HG02981 (cell line): ENCODE data around the gene OXNAD1.

Source experiments
- ATAC-seq: cut with Tn5 transposase; IDR thresholded peaks from one replicate; pipeline ENCODE4 v1.9.1; 2021; ENCODE audit warnings: mild to moderate bottlenecking, moderate library complexity; ENCODE audit not compliant: unreplicated experiment

OXNAD1 gene

GRCh38 chr3:16264708-16265454 lies at the start of gene OXNAD1, which contains the start of gene DPH3:
TSS of gene OXNAD1 (plus strand) at chr3:16265212. CDS start at chr3:16270953, 5,741 bp downstream.
TSS of gene DPH3 (minus strand) at chr3:16264943. CDS start at chr3:16264876, 67 bp downstream.
- peak; percentile 99 for ATAC-seq

- ATAC-seq: no peak
These were observed 48.6 kb upstream of the OXNAD1 start for GRCh38 chr3:16216373-16216935.

- no peak for ATAC-seq
These were observed 45.2 kb upstream of the OXNAD1 start for GRCh38 chr3:16219777-16220176.

- ATAC-seq: no peak
These were observed 43.0 kb upstream of the OXNAD1 start for GRCh38 chr3:16221990-16222389.

DNA sequence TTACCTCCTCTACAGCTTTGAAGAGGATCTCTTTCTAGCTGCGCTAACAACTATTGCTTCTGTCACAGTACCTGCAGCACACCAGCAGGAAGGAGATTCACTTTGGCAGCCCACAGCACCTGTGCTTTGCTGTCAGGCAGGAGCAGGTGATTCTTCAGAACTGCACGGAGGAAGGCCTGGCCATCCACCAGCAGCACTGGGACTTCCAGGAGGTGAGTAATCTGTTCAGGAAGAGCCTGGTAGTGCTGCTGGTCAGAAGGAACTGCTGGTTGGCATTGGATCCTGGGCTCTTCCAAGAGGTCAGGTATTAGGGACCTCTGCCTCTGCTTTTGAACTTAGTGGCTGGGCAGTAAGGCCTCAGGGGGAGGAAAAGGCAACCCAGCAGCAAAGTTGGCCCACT lies 42.5 kb upstream of the OXNAD1 start:
- no peak for ATAC-seq

DNA sequence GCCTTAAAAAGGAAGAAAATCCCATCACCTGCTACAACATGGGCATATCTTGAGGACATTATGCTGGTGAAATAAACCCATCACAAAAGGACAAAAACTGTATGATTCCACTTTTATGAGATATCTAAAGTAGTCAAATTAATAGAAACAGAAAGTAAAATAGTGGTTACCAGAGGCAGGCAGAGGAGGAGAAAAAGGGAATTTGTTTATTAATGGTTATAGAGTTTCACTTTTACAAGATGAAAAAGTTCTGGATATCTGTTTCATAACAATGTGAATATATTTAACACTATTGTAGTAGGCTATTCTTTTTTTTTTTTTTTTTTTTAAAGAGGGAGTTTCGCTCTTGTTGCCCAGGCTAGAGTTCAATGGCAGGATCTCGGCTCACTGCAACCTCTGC lies 40.7 kb upstream of the OXNAD1 start:
- no peak for ATAC-seq

- no peak for ATAC-seq
These were observed 37.4 kb upstream of the OXNAD1 start for GRCh38 chr3:16227566-16227965.

DNA sequence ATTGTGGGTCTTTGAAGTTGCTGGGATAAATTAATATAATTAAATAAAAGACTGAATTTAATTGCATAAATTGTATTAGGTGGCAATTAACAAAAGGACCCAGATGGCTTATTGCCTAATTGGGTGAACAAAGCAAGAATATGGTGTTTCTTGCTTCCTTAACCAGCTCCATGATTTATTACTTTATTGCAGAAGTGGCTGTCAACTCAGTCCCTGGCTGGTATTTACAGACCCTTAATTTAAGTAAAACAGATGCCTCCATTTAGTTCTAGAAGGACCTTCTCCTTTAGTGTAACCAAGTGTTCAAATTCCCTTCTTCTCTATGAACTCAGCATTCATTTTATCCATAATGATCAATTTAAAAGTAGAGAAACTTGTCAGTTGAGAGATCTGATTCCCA lies 35.3 kb upstream of the OXNAD1 start:
- no peak for ATAC-seq

DNA sequence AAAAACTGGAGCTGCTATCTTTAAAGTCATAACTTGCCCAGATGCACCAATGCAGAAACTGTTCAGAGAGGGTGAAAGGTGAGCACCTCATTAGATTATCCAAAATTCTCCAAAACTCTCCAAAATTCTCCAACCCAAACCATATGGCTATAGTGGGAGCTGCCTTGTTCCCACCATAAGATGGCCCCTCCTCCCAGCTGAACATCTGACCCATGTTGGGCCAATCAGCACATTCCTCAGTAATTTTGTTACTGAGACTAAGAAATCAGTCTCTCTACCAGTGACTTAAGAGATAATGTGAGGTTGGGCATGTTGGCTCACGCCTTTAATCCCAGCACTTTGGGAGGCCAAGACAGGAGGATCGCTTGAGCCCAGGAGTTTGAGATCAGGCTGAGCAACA lies 33.0 kb upstream of the OXNAD1 start:
- ATAC-seq: no peak

GRCh38 chr3:16233806-16234205 lies 31.2 kb upstream of the OXNAD1 start:
- no peak for ATAC-seq

- no peak for ATAC-seq
These were observed 30.7 kb upstream of the OXNAD1 start for GRCh38 chr3:16234281-16234680.

DNA sequence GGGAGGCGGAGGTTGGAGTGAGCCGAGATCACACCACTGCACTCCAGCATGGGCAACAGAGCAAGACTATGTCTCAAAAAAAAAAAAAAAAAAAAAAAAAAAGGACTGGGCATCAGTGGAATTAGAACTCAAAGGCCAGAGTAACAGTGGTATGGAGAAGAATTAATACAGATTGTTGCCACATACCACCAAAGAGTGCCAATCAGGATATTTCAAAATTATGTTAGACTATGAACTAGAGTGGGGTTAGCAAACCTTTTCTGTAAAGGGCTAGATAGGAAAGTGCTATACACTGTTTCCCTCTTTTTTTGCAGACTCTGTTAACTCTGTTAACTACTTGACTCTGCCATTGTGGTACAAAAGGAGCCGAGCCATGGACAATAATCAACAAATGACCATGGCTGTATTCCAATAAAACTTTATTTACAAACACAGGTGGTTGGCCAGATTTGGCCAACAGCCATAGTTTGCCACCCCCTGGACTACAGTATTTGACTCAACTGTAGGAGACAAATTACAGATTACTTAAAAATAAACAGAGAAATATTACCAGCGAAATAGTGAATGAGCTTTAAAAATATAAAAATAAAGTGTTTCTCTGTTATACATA lies 28.9 kb upstream of the OXNAD1 start:
- ATAC-seq: no peak

GRCh38 chr3:16236856-16237393 lies 28.1 kb upstream of the OXNAD1 start:
- ATAC-seq: no peak

- no peak for ATAC-seq
These were observed 25.8 kb upstream of the OXNAD1 start for GRCh38 chr3:16239086-16239770.

DNA sequence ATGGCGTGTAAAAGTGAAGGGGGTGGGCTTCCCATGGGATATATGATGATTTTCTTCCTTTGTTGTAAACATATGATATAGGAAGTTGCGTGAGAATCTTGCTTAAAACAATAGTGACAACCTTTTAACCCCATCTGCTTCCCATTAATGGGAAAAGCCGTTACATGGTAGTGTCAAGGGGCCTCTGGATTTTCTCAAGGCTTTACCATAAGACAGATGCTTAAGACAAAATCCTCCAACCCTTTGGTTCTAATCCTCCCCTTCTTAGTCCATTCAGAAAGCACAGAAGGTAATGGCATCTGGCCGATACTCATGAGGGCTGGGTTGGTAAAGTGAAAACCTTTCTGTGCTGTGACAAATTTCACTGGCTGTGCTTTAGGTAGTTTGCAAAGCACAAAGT lies 25.2 kb upstream of the OXNAD1 start:
- no peak for ATAC-seq

DNA sequence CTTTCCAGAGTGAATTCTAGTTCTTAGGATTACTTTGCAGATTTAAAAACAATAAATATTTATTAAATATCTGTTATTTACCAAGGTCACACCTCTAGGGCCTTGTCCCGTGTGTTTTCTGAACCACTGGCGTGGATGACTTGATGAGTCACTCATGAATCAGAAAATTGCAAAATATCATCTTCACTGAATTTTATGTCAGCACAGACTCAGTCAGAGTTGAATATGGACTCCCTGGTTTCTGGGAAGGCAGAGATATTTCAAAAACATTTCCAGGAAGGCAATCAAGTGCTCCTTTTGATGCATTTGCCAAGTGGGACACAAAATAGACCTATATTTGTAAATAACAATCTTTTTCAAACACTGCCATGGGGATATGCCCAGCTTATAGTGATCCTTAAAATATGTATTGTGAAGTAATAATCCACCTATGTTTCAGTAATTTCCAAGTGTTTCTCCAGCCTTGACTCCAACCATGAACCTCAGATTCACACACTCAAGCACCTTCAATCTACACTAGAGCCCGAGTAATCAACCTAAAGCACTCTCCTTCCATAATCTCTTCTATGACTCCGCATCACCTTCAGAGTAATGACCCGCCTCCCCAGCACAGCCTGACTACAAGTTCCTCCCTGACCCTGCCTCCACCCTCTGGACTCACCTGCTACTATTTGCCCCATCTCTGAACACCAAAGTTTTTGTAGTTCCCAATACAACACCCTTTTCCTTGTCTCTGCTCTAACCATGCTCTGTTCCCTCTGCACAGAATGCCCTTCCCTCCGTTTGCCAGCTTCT lies 24.6 kb upstream of the OXNAD1 start:
- no peak for ATAC-seq

DNA sequence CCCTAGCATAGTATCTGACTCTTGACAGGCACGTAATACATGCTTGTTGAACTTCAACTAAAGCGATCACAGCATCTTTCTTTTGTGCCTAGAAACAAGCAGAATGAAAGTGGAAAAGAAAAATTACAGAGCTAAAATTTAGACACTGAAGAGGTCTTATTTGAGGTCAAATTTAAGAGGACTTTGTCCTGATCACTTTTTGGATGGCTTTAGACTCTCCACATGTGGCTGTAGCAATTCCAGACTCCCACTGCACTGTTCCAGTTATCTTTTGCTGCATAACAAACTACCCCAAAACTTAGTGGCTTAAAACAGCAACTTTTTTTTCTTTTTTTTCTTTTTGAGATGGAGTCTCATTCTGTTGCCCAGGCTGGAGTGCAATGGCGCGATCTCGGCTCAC lies 23.8 kb upstream of the OXNAD1 start:
- ATAC-seq: no peak

DNA sequence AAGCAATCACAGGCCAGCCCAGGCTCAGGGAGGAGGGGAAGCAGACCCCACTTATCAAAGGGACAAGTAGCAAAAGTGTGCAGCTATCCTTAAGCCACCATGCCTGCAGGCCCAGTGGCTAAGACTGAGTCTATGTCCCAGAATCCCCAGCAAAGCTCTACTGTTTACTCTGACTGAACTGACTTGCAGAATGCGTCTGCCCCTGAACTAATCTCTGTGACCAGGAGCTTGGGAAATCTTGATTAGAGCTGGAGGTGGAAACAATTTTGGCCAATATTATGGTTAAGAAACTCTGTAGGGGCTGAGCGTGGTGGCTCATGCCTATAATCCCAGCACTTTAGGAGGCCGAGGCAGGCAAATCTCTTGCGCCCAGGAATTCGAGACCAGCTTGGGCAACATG lies 22.8 kb upstream of the OXNAD1 start:
- ATAC-seq: no peak

GRCh38 chr3:16243706-16244490 lies 21.1 kb upstream of the OXNAD1 start:
- ATAC-seq: no peak

- no peak for ATAC-seq
These were observed 19.4 kb upstream of the OXNAD1 start for GRCh38 chr3:16245609-16246008.
